A673 (cell line): ENCODE results near the gene KCNC3. TPM values are rescaled to one million over a fixed set of nuclear protein-coding genes. Genes with fewer than 3 reads are reported as not detected.

Experiments
- BruUV-seq: library from RNA; stranded (reverse); fragments of 400-500 nt; replicated peaks from 2 replicates; lab custom pipeline; 2021; lab: Mats Ljungman, UMichigan
- CTCF ChIA-PET: fragments of 300-600 bp; sonication (Branson Sonifier 250); formaldehyde crosslinking; loops from one replicate; lab custom pipeline; 2022; ENCODE audit warnings: antibody characterized with exemption; lab: Charles Lee
- POLR2A ChIA-PET: fragments of 300-600 bp; sonication (Branson Sonifier 250); formaldehyde crosslinking; loops from one replicate; lab custom pipeline; 2022; ENCODE audit warnings: antibody characterized with exemption; ENCODE audit not compliant: low non-redundant PET; lab: Charles Lee
- DNase-seq: peaks from one replicate; pipeline ENCODE4 v3.0.0-alpha.2; 2015; ENCODE audit warnings: low spot score
- H3K27ac ChIP-seq: fragments of 200-600 bp; sonication (generic); 2 replicates; pipeline ENCODE4 v1.5.1; 2016; ENCODE audit warnings: mixed run types, low read depth, mild to moderate bottlenecking, mixed read lengths, antibody characterized with exemption, low read length; ENCODE audit not compliant: poor library complexity, severe bottlenecking
- H3K27me3 ChIP-seq: fragments of 200-600 bp; sonication (generic); replicated peaks from 2 replicates; pipeline ENCODE4 v1.6.1; 2017; ENCODE audit warnings: mixed run types, low read depth, mild to moderate bottlenecking, mixed read lengths, antibody characterized with exemption, low read length; ENCODE audit not compliant: insufficient read depth, poor library complexity
- H3K36me3 ChIP-seq: fragments of 200-600 bp; sonication (generic); 2 replicates; pipeline ENCODE4 v1.6.1; 2016; ENCODE audit warnings: mixed run types, mild to moderate bottlenecking, mixed read lengths, antibody characterized with exemption, low read length; ENCODE audit not compliant: insufficient read depth, poor library complexity, severe bottlenecking
- H3K4me1 ChIP-seq: fragments of 200-600 bp; sonication (generic); 2 replicates; pipeline ENCODE4 v1.6.1; 2017; ENCODE audit warnings: mixed run types, mild to moderate bottlenecking, mixed read lengths, antibody characterized with exemption, low read length; ENCODE audit not compliant: insufficient read depth, poor library complexity, severe bottlenecking
- H3K4me3 ChIP-seq: fragments of 200-600 bp; sonication (generic); 2 replicates; pipeline ENCODE4 v1.5.1; 2016; ENCODE audit warnings: low read depth, mixed run types, mild to moderate bottlenecking, mixed read lengths, low read length; ENCODE audit not compliant: poor library complexity, severe bottlenecking
- H3K9me3 ChIP-seq: fragments of 200-600 bp; sonication (generic); 2 replicates; pipeline ENCODE4 v1.6.1; 2016; ENCODE audit warnings: mixed run types, low read depth, mild to moderate bottlenecking, mixed read lengths, antibody characterized with exemption, low read length; ENCODE audit not compliant: poor library complexity, severe bottlenecking
- EZH2 ChIP-seq: fragments of 200-600 bp; sonication (generic); IDR thresholded peaks from 2 replicates; pipeline ENCODE4 v1.6.1; 2017; ENCODE audit warnings: borderline replicate concordance, low read depth, mild to moderate bottlenecking, mixed read lengths, antibody characterized with exemption, low read length; ENCODE audit not compliant: poor library complexity, severe bottlenecking
- intact Hi-C: fragments of 100-400 bp; cut with micrococcal nuclease; formaldehyde crosslinking; loops from one replicate; pipeline ENCODE4 v1.10.0; 2022; ENCODE audit not compliant: unreplicated experiment
- total RNA-seq: library from RNA; stranded (reverse); gene quantifications from 2 replicates; pipeline ENCODE4 v1.2.3, GENCODE V29; 2021
- TF ChIP-seq, protein P1 (sequence below): fragments of 300-800, 200-600 bp; sonication (generic); conservative IDR thresholded peaks from 2 replicates; pipeline ENCODE4 v1.5.1; 2017; ENCODE audit warnings: low read depth, mild to moderate bottlenecking, antibody characterized with exemption, low read length, moderate library complexity, mixed read lengths

The KCNC3 gene
- total RNA-seq, 1 experiment from 2014 or later: 6.4 TPM

DNA sequence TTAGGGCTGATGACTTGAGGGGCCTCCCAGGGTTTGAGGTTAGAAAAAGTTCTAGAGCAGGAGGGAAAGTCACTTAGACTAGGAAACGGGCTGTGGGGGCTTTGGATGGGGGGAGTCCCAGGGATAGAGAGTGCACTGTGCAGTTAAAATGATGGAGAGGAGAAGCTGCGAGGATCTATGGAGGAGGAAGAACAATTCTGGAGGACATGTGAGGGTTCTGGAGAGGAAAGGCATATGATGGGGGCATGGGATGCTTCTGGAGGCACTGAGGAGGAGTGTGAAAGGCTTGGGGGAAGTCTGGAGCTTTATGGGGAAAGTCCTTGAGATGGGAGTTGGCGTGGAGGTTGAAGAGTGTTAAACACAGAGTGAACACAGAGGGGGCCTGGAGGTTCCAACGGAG is 2.2 kb downstream of the KCNC3 start:
- ChIA-PET CTCF (no interaction called here), POLR2A (no interaction called here)
- no TSS peak for BruUV-seq
- peaks cover 9% of the 10 kb centered on the region for H3K4me1 ChIP-seq
- no peaks in the 10 kb centered on the region for H3K9me3 ChIP-seq
- H3K36me3 ChIP-seq: no peaks in the 10 kb centered on the region
- intact Hi-C loops: no loop called here
- TF ChIP-seq EZH2: no peak
- TF ChIP-seq, protein P1, sequence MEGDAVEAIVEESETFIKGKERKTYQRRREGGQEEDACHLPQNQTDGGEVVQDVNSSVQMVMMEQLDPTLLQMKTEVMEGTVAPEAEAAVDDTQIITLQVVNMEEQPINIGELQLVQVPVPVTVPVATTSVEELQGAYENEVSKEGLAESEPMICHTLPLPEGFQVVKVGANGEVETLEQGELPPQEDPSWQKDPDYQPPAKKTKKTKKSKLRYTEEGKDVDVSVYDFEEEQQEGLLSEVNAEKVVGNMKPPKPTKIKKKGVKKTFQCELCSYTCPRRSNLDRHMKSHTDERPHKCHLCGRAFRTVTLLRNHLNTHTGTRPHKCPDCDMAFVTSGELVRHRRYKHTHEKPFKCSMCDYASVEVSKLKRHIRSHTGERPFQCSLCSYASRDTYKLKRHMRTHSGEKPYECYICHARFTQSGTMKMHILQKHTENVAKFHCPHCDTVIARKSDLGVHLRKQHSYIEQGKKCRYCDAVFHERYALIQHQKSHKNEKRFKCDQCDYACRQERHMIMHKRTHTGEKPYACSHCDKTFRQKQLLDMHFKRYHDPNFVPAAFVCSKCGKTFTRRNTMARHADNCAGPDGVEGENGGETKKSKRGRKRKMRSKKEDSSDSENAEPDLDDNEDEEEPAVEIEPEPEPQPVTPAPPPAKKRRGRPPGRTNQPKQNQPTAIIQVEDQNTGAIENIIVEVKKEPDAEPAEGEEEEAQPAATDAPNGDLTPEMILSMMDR: no peak
- peaks cover 25% of the 10 kb centered on the region for H3K27me3 ChIP-seq
- no peak for DNase-seq
- no peak overlapping the region for H3K4me3 ChIP-seq
- no peak overlapping the region for H3K27ac ChIP-seq

DNA sequence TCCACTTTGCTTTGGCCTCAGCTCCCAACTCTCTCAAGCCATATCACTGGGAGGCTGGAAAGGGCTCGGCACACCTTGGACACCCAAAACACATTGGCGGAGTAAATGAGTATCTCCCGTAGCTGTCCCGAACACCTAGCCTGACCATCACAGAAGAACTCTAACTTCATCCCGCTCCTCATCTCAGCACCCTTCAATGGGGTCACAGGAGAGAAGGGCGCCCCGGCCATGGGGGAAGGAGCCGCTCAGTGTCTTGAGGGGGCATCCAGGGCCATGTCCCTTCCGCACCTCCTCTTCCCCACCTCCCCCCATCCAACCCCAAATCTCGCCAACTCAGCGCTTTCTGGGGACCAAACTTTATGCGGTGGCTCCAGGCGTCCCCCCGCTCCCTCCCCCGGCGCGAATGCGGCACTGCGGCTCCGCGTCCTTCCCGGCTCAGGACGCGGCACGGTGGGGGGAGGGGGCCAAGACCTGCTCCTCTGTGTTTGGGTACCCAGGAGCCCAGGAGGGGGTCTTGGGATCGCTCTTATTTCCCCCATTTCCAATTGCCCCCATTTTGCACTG is 3.0 kb downstream of the KCNC3 start:
- ChIA-PET CTCF (interaction anchor here (0.9 kb wide), 1 partner anchor 31 kb away, joined by 3 read pairs; no protein-coding TSS in a partner anchor), POLR2A (no interaction called here)
- H3K4me1 ChIP-seq: peaks cover 9% of the 10 kb centered on the region
- H3K36me3 ChIP-seq: no peaks in the 10 kb centered on the region
- intact Hi-C loops: no loop called here
- BruUV-seq: TSS peak; percentile 32
- no peaks in the 10 kb centered on the region for H3K9me3 ChIP-seq
- peaks cover 25% of the 10 kb centered on the region for H3K27me3 ChIP-seq
- TF ChIP-seq, protein P1: no peak
- no peak overlapping the region for H3K27ac ChIP-seq
- H3K4me3 ChIP-seq: peak overlapping the region; percentile 30
- no peak for DNase-seq

GRCh38 chr19:50325310-50326100 is 3.7 kb downstream of the KCNC3 start:
- H3K9me3 ChIP-seq: no peaks in the 10 kb centered on the region
- peak overlapping the region; percentile 30 for H3K4me3 ChIP-seq
- peaks cover 25% of the 10 kb centered on the region for H3K27me3 ChIP-seq
- ChIA-PET POLR2A (no interaction called here), CTCF (interaction anchor here (0.9 kb wide), 1 partner anchor 32 kb away, joined by 3 read pairs; no protein-coding TSS in a partner anchor)
- no peaks in the 10 kb centered on the region for H3K36me3 ChIP-seq
- peak; percentile 86 for DNase-seq
- TF ChIP-seq, protein P1: no peak
- no peak for TF ChIP-seq EZH2
- BruUV-seq: no TSS peak
- no peak overlapping the region for H3K27ac ChIP-seq
- H3K4me1 ChIP-seq: peaks cover 9% of the 10 kb centered on the region
- intact Hi-C loops: no loop called here
